Measurements from ENCODE around the gene DUSP8. TPM values are rescaled to one million over a fixed set of nuclear protein-coding genes. Genes with fewer than 3 reads are reported as not detected.

Gene DUSP8
- total RNA-seq, 1 donor from 2014 or later, result 35.6 TPM

GRCh38 chr11:1553808-1554594 lies 18.1 kb downstream of the DUSP8 start:
- peak; percentile 62 for DNase-seq (ENCODE audit: low spot score)

DNA sequence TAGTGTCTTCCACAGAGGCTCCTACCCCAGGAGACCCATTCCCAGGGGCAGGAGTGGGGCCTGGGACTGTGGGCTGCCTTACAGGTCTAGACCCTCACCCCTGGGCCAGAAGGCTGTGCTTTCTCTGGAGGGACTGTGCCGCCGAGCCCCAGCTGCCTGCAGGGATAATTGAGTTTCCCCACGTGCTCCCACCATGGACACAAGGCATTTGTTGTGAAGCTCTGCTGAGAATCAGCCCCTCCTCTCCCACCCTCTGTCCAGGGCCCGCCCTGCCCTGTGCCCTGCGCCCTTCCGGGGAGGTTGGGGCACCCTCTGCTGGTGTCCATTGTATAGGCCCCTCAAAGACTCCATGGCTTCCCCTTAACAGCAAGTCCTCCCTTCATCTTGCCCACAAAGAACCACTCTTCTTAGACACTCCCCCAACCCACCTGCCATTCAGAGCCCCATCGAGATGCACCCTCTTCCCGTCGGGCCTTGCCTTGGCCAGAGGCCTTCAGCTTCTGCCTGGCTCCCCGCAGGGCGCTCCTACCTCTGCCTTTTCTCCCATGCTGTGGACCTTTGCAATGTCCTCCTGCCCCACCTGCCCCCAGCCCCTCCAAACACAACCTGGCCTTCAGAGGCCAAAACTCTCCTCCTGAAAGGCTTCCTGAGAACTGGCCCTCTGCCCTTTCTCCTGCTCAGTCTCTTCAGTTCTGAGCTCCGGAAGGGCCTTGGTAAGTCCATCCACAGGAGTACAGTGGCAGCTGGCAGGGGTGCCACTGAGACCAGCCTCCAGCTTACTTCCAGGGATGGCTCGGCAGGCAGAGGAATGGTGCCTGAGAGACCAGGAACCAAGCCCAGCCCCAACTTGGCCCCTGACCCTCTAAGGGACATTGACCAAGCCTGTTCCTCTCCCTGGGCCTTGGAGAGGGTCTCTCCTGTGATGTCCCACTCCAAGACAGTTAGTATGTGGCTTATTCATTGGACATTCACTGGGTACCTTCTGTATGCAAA lies 22.4 kb downstream of the DUSP8 start:
- no peak for DNase-seq (ENCODE audit: low spot score)

- peak; percentile 81 for DNase-seq (ENCODE audit: low spot score)
These were observed 23.6 kb downstream of the DUSP8 start for GRCh38 chr11:1548221-1549070.

DNA sequence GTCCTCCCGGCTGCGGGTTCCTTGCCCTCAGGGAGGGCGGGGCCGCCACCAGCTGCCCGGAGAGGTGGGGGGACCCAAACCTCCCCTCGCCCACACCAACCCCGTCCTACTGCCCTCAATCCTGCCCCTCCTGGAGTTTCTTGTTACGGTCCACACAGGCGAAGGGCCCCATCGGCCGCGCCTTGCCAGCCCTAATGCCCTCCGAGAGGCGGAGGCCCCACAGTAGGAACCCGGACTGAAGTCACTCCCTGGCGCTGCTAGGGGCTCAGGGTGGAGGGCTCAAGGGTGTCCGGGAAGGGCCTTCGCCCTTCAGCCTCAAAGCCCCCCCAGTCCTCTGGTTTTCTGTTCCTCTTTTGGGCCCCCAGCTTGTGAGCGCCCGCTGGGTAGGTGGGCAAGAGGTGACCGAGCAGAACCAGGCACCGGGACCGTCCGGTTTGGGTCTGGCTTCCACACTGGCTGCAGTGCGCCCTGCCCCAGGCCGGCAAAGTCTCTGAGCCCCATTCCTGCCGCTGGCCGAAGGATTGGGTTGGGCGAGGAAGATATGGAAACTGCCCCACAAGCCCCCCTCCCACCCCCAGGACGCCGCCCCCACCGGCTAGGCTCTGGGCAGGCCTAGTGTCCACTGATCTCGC lies 24.5 kb downstream of the DUSP8 start:
- DNase-seq (ENCODE audit: low spot score), result no peak

DNA sequence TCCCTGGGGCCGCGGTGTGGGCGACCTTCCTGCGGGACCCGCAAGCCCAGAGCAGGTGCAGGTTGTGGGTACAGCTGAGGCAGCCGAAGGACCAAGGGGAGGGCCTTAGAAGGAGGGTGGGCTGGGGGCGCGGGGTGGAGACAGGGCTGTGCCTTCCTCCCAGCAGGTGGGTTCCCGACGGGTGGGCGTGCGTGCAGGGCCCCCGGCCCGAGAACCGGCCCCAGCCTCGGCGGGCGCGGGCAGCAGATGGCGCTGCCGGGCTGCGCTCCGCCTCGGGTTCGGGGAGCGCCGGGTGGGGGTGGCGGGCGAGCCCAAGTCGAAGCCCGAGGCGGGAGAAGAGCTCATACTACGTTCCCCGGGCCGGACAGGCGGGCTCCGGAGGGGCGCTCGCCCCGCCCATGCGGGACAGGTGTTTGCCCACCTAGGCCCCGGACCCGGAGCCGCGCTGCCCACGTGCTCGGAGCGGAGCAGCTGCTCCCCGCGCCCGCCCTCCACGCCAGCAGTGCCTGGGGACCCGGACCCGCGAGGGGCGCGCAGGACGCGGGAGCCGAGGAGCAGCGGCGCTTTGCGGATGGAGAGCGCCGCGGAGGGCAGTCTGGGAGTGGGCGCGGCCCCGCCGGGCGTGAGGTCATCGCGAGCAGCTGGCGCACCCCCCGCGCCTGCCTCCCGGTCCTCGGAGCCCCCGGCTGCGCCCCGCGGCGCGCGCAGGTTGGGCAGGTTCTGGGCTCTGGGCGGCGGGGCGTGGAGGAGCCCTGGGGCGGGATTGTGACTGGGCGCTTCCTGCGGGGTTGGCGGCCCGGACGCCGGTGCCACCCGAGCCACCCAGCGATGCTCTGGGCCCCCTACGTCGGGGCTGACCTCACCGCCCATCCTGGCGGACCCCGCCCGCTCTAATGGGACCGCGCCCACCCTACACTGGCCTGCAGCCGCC lies 25.3 kb downstream of the DUSP8 start:
- DNase-seq (ENCODE audit: low spot score), result no peak

GRCh38 chr11:1546077-1546535 lies 26.0 kb downstream of the DUSP8 start:
- DNase-seq (ENCODE audit: low spot score), result no peak

DNA sequence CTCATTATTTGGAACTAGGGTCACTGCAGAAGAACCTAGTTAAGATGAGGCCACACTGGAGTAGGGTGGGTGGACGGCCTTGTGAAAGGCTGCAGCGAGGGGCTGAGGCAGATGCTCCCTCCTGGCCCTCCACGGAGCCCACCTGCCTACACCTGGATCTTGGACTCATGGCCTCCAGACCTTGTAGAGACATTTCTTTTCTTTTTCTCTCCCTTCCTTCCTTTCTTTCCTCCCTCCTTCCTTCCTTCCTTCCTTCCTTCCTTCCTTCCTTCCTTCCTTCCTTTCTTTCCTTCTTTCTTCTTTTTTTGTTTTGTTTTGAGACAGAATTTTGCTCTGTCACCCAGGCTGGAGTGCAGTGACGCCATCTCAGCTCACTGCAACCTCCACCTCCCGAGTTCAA lies 26.6 kb downstream of the DUSP8 start:
- no peak for DNase-seq (ENCODE audit: low spot score)

DNA sequence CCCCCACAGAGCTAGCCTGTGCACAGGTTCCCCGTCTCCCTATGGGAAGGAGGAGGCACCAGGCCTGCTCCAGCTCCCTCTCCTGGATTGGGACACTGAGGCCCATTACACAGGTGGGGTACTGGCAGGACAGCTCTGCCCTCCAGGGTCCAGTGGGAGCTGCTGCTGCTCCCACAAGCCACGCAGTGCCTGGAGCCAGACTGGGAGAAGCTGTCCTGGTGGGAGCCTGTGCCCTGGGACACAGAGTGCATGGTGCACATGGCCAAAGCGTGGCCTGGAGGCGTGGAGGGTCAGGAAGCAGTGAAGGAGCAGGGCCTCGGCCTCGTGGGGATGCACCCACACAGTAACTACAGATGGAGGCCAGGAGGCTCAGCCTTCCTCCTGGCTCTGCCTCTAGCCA lies 27.5 kb downstream of the DUSP8 start:
- no peak for DNase-seq (ENCODE audit: low spot score)

- DNase-seq (ENCODE audit: low spot score), result no peak
These were observed 28.3 kb downstream of the DUSP8 start for GRCh38 chr11:1543606-1544263.

DNA sequence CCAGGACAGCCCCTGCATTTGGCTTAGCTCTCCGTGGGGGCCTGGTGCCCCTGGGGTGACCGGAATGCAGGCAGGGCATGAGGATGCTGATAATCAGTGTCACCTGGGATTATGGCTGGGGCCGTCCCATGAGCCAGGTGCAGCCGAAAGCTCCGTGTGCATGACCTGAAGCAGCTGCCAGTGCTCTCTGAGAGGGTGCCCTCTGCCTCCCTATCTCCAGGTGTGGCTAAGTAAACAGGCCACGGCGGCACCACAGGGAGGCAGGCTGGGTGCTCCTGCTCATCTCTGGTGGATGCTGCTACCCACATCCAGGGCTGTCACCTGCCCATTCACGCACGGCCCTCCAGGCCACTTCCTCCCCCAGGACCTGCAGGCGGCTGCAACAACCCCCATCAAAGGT lies 29.8 kb downstream of the DUSP8 start:
- DNase-seq (ENCODE audit: low spot score), result no peak

- DNase-seq (ENCODE audit: low spot score), result no peak
These were observed 30.4 kb downstream of the DUSP8 start for GRCh38 chr11:1541474-1542204.

DNA sequence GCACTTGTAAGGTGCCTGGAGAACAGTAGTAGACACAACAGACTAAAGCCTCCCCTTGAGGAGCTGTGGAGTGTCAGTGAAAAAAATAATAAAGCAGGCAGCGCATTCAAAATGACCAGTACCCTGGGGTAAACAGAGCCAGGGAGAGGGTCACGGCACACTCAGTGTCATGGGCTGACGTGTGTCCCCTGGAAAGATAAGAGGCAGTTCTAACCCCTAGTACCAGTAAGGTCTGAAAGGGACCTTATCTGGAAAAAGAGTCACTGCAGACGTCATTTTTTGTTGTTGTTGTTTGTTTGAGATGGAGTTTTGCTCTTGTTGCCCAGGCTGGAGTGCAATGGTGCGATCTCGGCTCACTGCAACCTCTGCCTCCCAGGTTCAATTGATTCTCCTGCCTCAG lies 32.0 kb downstream of the DUSP8 start:
- no peak for DNase-seq (ENCODE audit: low spot score)

- no peak for DNase-seq (ENCODE audit: low spot score)
These were observed 33.9 kb downstream of the DUSP8 start for GRCh38 chr11:1538153-1538552.

GRCh38 chr11:1536065-1536843 lies 35.8 kb downstream of the DUSP8 start:
- DNase-seq (ENCODE audit: low spot score), result no peak

GRCh38 chr11:1534682-1535081 lies 37.4 kb downstream of the DUSP8 start:
- no peak for DNase-seq (ENCODE audit: low spot score)

DNA sequence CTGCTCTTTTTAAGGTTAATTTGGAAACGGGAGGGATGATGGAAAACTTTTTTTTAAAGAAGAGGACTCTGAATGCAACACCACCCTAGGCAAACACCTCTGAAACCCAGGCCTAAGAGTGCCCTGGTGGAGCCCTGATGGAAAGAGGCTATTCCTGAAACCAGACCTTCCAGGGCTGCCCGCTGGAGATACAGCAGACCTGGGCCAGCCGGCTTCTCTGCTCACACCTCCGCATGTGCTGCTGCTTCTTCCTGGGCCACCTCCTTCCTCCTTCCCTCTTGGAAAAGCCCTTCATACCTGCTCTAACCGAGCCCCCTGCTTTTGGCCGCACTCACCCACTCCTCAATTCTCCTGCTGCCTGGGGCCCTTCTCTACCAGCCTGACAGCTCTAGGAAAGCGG lies 37.9 kb downstream of the DUSP8 start:
- no peak for DNase-seq (ENCODE audit: low spot score)

- no peak for DNase-seq (ENCODE audit: low spot score)
These were observed 38.7 kb downstream of the DUSP8 start for GRCh38 chr11:1533342-1533725.

Data from mucosa of gallbladder (tissue), 1 donor.